Forelimb muscle (tissue), 1 donor: ENCODE measurements around the gene ZNF181. TPM values are rescaled to one million over a fixed set of nuclear protein-coding genes. Genes with fewer than 3 reads are reported as not detected.

ENCODE experiments used
- DNase-seq: peaks from one replicate; pipeline ENCODE4 v3.0.0-alpha.2; 2013; ENCODE audit warnings: low read depth
- polyA plus RNA-seq: library from polyadenylated mRNA; unstranded; fragments of 120-200 nt; gene quantifications from one replicate; pipeline ENCODE4 v1.2.1, GENCODE V29; 2013; ENCODE audit not compliant: insufficient read length

The ZNF181 gene
- polyA plus RNA-seq, 1 donor = 14.9 TPM

DNA sequence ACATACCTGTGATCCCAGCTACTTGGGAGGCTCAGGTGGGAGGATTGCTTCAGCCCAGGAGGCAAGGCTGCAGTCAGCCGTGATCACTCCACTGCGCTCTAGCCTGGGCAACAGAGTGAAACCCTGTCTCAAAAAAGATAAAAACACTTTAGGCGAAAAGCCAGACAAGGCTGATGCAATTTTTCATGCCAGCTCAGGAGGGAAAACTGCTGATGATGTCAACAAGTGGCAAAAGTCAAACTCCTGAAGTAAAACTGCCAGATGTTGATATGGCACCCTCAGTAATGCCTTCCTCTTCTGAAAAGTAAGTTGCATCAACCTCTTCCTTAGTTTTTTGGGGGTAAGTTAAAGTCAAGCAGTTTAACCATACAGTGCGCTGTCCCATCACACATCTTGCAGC is 23.4 kb downstream of the ZNF181 start:
- no peak for DNase-seq

DNA sequence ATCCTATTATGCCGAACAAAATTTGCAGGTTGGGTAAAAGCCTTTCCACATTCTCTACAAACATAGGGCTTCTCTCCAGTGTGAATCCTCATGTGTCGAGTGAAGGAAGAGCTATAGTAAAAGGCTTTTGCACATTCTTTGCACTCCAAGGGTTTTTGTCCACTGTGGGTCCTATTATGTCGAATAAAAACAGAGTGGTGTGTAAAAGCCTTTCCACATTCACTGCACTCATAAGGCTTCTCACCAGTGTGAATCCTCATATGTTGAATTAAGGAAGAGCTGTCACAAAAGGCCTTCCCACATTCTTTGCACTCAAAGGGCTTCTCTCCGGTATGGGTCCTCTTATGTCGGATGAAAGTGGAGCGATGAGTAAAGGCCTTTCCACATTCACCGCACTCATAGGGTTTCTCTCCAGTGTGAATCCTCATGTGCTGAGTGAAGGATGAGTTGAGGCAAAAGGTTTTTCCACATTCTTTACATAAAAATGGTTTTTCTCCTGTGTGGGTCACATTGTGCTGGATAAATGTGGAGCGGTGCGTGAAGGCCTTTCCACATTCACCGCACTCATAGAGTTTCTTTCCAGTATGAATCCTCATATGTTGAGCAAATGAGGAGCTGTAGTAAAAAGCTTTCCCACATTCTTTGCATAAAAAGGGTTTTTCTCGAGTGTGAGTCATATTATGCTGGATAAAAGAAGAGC is 25.3 kb downstream of the ZNF181 start:
- no peak for DNase-seq

GRCh38 chr19:34766386-34766785 is 32.3 kb downstream of the ZNF181 start:
- no peak for DNase-seq

- DNase-seq = no peak
These were observed 33.9 kb downstream of the ZNF181 start for GRCh38 chr19:34767951-34768350.

DNA sequence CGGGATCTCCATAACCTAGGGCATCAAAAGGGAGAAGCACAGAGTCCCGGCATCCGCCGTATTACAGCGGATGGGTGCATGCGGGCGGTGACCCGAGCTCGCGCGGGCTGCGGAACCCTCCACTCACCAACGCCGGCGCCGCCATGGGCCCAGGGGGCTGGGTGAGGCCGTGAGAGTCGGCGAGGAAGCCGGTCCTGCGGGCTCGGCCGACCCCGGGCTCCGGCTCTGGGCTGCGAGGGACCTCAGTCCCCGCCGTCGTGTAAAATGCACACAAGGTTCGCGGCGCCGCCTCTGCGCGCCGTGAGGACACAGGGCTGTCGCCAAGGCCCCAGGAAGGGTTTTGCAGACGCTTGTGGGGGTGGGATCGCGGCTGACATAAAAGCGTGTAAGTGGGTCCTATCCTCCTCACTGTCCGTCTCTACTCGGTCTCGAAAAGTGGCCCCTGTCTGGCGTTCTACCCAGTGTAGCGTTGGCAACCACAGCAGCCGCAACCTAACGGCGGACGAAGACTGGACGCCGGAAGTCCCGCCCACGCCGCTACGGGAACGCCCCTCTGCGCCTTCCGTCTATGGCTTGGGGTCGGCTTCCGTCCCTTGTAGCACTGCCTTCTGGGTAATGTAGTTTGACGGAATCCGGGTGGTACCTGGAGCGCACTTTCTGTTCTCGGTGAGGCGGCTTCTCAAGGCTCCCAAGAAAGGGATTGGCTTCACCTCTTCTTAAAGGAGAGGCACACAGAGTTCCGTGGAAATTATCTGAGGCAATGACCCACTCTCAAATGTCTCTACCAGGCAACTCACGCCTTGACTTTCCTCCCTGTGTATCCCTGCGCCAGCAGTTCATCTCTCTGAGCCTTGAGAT is 38.9 kb downstream of the ZNF181 start, which contains the start of gene ZNF599:
TSS of gene ZNF599 (minus strand) at position 519 of the 858 bp plus-strand sequence. CDS start at position 145, 374 bp downstream.
- peak; percentile 70 for DNase-seq

DNA sequence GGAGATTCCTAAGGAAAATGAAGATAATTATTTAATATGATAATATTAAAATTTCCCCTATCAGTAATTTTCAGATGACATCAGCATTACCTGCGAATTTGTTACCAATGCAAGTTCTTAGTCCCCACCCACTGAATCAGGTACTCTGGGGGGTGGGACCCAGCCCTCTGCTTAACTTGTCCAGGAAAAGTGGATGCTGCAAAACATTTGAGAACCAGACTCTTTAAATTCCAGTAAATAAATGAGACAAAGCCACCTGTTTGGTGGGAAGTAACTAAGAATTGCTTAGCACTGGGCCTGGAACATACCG is 39.5 kb downstream of the ZNF181 start:
- DNase-seq = no peak

- DNase-seq = no peak
These were observed 40.8 kb downstream of the ZNF181 start for GRCh38 chr19:34774857-34775256.

- DNase-seq = no peak
These were observed 44.3 kb downstream of the ZNF181 start for GRCh38 chr19:34778342-34778741.

GRCh38 chr19:34779652-34780051 is 45.6 kb downstream of the ZNF181 start:
- no peak for DNase-seq

GRCh38 chr19:34786236-34786635 is 52.2 kb downstream of the ZNF181 start:
- no peak for DNase-seq

DNA sequence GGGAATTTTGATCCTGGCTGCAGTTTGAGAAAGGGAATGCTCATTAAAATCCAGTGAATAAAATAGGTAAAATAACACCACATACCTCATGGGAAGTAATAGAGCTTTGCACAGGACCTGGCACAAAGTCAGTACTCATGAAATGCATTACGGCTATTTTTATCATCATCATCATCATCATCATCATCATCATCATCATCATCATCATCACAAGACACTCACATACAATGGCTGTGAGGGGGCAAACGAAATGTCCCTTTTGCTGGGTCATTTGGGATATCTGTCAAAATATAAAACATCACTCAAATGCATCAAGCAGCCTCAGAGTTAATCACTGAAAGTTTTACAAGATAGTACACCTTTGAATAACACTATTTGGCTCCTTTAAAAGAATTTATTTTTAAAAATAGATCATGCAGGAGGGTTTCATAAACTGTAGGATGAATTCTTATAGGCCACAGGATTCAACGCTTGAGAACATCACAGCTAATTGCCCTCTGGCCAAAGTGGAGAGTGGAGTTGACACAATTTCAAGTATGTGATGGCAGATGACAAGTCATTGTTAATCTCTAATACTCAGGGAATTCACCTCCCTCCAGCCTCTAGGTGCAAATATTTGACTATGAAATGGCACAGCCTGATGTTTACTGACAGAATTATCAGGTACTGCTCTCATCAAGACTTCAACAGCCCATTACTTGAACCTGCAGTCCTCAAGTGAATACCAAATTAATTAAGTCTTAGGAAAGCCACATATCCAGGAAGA is 53.2 kb downstream of the ZNF181 start:
- no peak for DNase-seq

DNA sequence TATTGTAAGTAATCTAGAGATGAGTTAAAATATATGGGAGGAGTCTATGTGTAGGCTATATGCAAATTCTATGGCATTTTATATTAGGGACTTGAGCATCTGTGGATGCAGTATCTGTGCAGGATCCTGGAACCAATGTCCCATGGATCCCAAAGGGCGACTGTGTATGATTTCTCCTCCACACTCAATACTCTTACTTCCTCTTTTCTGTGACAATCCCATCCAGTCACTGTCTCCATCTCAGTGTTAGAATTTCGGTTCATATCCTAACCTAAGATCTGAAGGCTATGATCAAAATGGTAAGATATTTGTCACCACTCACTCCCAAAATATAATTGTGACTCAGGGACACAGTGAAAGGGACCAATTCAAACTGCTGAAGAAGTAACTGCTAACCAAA is 54.0 kb downstream of the ZNF181 start:
- DNase-seq = no peak

DNA sequence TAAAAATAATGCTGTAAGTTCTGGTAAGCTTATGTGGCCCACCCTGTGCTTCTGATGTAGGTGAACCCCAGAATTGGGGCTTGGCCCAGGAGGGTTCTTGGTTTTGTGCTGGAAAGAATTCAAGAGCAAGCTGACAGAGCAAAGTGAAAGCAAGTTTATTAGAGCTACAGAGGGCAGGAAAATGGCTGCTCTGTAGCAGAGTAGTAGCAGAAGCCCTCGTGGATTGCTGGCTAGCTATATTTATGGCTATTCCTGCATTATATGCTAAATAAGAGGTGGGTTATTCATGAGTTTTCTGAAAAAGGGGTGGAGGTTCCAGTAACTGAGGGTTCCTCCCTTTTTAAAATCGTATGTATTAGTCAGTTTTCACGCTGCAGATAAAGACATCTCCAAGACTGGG is 59.5 kb downstream of the ZNF181 start:
- no peak for DNase-seq

- no peak for DNase-seq
These were observed 60.3 kb downstream of the ZNF181 start for GRCh38 chr19:34794066-34794960.

Other genes with a start within 250 kb of the ZNF181 start
- gene SCGB2B2, start 57.1 kb upstream of the ZNF181 start, polyA plus RNA-seq = 0.29 TPM
- gene ZNF302, start 56.6 kb upstream of the ZNF181 start, polyA plus RNA-seq = 58.9 TPM
- gene ZNF599, start 39.0 kb downstream of the ZNF181 start, polyA plus RNA-seq = 6.4 TPM
- gene ZNF30, start 192.7 kb downstream of the ZNF181 start, polyA plus RNA-seq = 3.6 TPM
- 2.0 TPM for gene ZNF792, start 230.0 kb downstream of the ZNF181 start, polyA plus RNA-seq